ENCODE data around the gene LMNA.

The LMNA gene

GRCh38 chr1:156076609-156077429 lies 37.7 kb upstream of the LMNA start:
- DNase-seq (ENCODE audit: low read depth) = no peak
- H3K4me3 ChIP-seq (ENCODE audit: control insufficient read depth, low read depth, low read length) = no peak overlapping the region
- TF ChIP-seq CTCF (IDR thresholded peaks at IDR 0.05; ENCODE audit: control insufficient read depth, insufficient read depth, low read depth, low read length, missing control alignments) = no peak

- DNase-seq (ENCODE audit: low read depth) = no peak
- TF ChIP-seq CTCF (IDR thresholded peaks at IDR 0.05; ENCODE audit: control insufficient read depth, insufficient read depth, low read depth, low read length, missing control alignments) = no peak
- H3K4me3 ChIP-seq (ENCODE audit: control insufficient read depth, low read depth, low read length) = no peak overlapping the region
Measured at GRCh38 chr1:156077430-156077760, 37.1 kb upstream of the LMNA start.

- no peak for TF ChIP-seq CTCF (IDR thresholded peaks at IDR 0.05; ENCODE audit: control insufficient read depth, insufficient read depth, low read depth, low read length, missing control alignments)
- no peak overlapping the region for H3K4me3 ChIP-seq (ENCODE audit: control insufficient read depth, low read depth, low read length)
- DNase-seq (ENCODE audit: low read depth) = no peak
Measured at GRCh38 chr1:156078728-156079127, 35.8 kb upstream of the LMNA start.

GRCh38 chr1:156079762-156080161 lies 34.7 kb upstream of the LMNA start:
- TF ChIP-seq CTCF (IDR thresholded peaks at IDR 0.05; ENCODE audit: control insufficient read depth, insufficient read depth, low read depth, low read length, missing control alignments) = no peak
- DNase-seq (ENCODE audit: low read depth) = no peak
- no peak overlapping the region for H3K4me3 ChIP-seq (ENCODE audit: control insufficient read depth, low read depth, low read length)

GRCh38 chr1:156080241-156080862 lies 34.2 kb upstream of the LMNA start:
- DNase-seq (ENCODE audit: low read depth) = no peak
- no peak for TF ChIP-seq CTCF (IDR thresholded peaks at IDR 0.05; ENCODE audit: control insufficient read depth, insufficient read depth, low read depth, low read length, missing control alignments)
- no peak overlapping the region; the same call in 1 of the 2 replicates for H3K4me3 ChIP-seq (ENCODE audit: control insufficient read depth, low read depth, low read length)

GRCh38 chr1:156080863-156081179 lies 33.7 kb upstream of the LMNA start:
- DNase-seq (ENCODE audit: low read depth) = no peak
- H3K4me3 ChIP-seq (ENCODE audit: control insufficient read depth, low read depth, low read length) = peak overlapping the region; percentile 81
- TF ChIP-seq CTCF (IDR thresholded peaks at IDR 0.05; ENCODE audit: control insufficient read depth, insufficient read depth, low read depth, low read length, missing control alignments) = no peak

Data from AG09309 (cell line).